ENCODE data around the gene ST7L. TPM values are rescaled to one million over a fixed set of nuclear protein-coding genes. Genes with fewer than 3 reads are reported as not detected.
A peak's percentile ranks its signal among the peaks of the same experiment; 100 is the strongest.

Gene ST7L
- total and polyA plus RNA-seq, 10 of the 15 experiments (the other 5 are each of a cell fraction or from before 2014, with no cell fraction given) = 3.6 to 13.7 (median 8.9) TPM

GRCh38 chr1:112557385-112557784 is 61.6 kb downstream of the ST7L start (continued):
- TF ChIP-seq BCL3 (IDR thresholded peaks at IDR 0.05; ENCODE audit: borderline replicate concordance, insufficient read depth, low read depth, low read length, poor library complexity, severe bottlenecking) = no peak
- no peak for TF ChIP-seq NBN (IDR thresholded peaks at IDR 0.05)
- no peak for TF ChIP-seq PRDM15 (CRISPR knock-in tag; IDR thresholded peaks at IDR 0.05)
- no peak for TF ChIP-seq WRNIP1 (IDR thresholded peaks at IDR 0.05; ENCODE audit: borderline replicate concordance, low read depth, low read length)
- no peak for TF ChIP-seq CHD4 (IDR thresholded peaks at IDR 0.05)
- no peak for TF ChIP-seq ASH2L (IDR thresholded peaks at IDR 0.05; ENCODE audit: borderline replicate concordance, low read depth)
- no peak for TF ChIP-seq ZZZ3 (IDR thresholded peaks at IDR 0.05; ENCODE audit: control insufficient read depth, insufficient read length, low read depth)
- no peak for TF ChIP-seq USF2 (IDR thresholded peaks at IDR 0.05; ENCODE audit: borderline replicate concordance, low read depth, low read length)
- TF ChIP-seq NFIC (IDR thresholded peaks at IDR 0.05; ENCODE audit: low read depth, low read length) = 0 out of 2 replicates have a peak, but pooled peaks have one; percentile 29
- no peak for TF ChIP-seq MYB (IDR thresholded peaks at IDR 0.05; ENCODE audit: borderline replicate concordance, low read depth, low read length)
- no peak for TF ChIP-seq ZBTB11 (CRISPR knock-in tag; IDR thresholded peaks at IDR 0.05)
- TF ChIP-seq CEBPB (IDR thresholded peaks at IDR 0.05; ENCODE audit: borderline replicate concordance in 1 of 2, low read depth in 2 of 2, low read length in 2 of 2) = no peak
- no peak for TF ChIP-seq FOS (IDR thresholded peaks at IDR 0.05; ENCODE audit: borderline replicate concordance, extremely low read depth, insufficient read length)

Measured in GM12878 (cell line).